GM19043 (cell line): Measurements from ENCODE around the gene MS4A5.
"Not testable (repeated sequence)": the region's sequence is repeated elsewhere in the genome, so short reads cannot be mapped to it uniquely, and the experiment has no call there.

Source experiments
- ATAC-seq: cut with Tn5 transposase; IDR thresholded peaks from one replicate; pipeline ENCODE4 v1.9.1; 2021; ENCODE audit warnings: low read depth; ENCODE audit not compliant: unreplicated experiment

The MS4A5 gene

GRCh38 chr11:60429272-60429671 lies at the start of gene MS4A5:
MS4A5 (plus strand) TSS chr11:60429572; CDS start chr11:60429675, 103 bp downstream.
- no peak for ATAC-seq

- ATAC-seq = peak; percentile 89
These were observed 40.0 kb upstream of the MS4A5 start for GRCh38 chr11:60389279-60389910.

- no peak for ATAC-seq
These were observed 39.0 kb upstream of the MS4A5 start for GRCh38 chr11:60390419-60390818.

- ATAC-seq = no peak
These were observed 37.0 kb upstream of the MS4A5 start for GRCh38 chr11:60392361-60392760.

- ATAC-seq = no peak
These were observed 36.4 kb upstream of the MS4A5 start for GRCh38 chr11:60393016-60393415.

GRCh38 chr11:60394666-60395380 lies 34.5 kb upstream of the MS4A5 start:
- ATAC-seq = no peak

- ATAC-seq = peak; percentile 26
These were observed 33.0 kb upstream of the MS4A5 start, which contains the start of gene MS4A14 for GRCh38 chr11:60396382-60396781. MS4A14 (plus strand) TSS chr11:60396459; CDS start chr11:60396579, 120 bp downstream.

GRCh38 chr11:60396799-60397198 lies 32.6 kb upstream of the MS4A5 start:
- peak; percentile 68 for ATAC-seq

- no peak for ATAC-seq
These were observed 9.4 kb upstream of the MS4A5 start for GRCh38 chr11:60420015-60420414.

- ATAC-seq = no peak
These were observed 6.8 kb upstream of the MS4A5 start for GRCh38 chr11:60422609-60423008.

- ATAC-seq = no peak
These were observed 855 bp upstream of the MS4A5 start for GRCh38 chr11:60428517-60428916.

- no peak for ATAC-seq
These were observed 1.9 kb downstream of the MS4A5 start for GRCh38 chr11:60431251-60431650.

GRCh38 chr11:60433401-60433800 lies 4.0 kb downstream of the MS4A5 start:
- ATAC-seq = no peak

GRCh38 chr11:60447070-60447469 lies 17.7 kb downstream of the MS4A5 start:
- ATAC-seq = no peak

- ATAC-seq = no peak
These were observed 18.5 kb downstream of the MS4A5 start for GRCh38 chr11:60447846-60448245.

GRCh38 chr11:60451185-60451584 lies 21.8 kb downstream of the MS4A5 start:
- ATAC-seq = not testable (repeated sequence)

- no peak for ATAC-seq
These were observed 24.8 kb downstream of the MS4A5 start for GRCh38 chr11:60454212-60454611.

- ATAC-seq = peak; percentile 81
These were observed 26.2 kb downstream of the MS4A5 start, which contains the start of gene MS4A1 for GRCh38 chr11:60455531-60456042. MS4A1 (plus strand) TSS chr11:60455847; CDS start chr11:60462375, 6,528 bp downstream.

GRCh38 chr11:60457576-60457975 lies 28.2 kb downstream of the MS4A5 start:
- peak; percentile 33 for ATAC-seq

- no peak for ATAC-seq
These were observed 30.0 kb downstream of the MS4A5 start for GRCh38 chr11:60459345-60459744.

GRCh38 chr11:60468829-60469228 lies 39.5 kb downstream of the MS4A5 start:
- no peak for ATAC-seq

GRCh38 chr11:60469723-60470122 lies 40.4 kb downstream of the MS4A5 start:
- no peak for ATAC-seq
